H4 (cell line): ENCODE data around the gene NDRG4. TPM values are rescaled to one million over a fixed set of nuclear protein-coding genes. Genes with fewer than 3 reads are reported as not detected.

Experiments used
- DNase-seq: peaks from one replicate; pipeline ENCODE4 v3.0.0-alpha.2; 2015; ENCODE audit warnings: low spot score
- total RNA-seq: library from RNA; depleted of rRNA; stranded (reverse); fragments of >200 nt; shearing (Covaris generic); gene quantifications from 2 replicates; pipeline ENCODE4 v1.2.3, GENCODE V29; 2014

NDRG4 gene
- total RNA-seq, 1 experiment from 2014 or later, result 30.0 TPM

DNA sequence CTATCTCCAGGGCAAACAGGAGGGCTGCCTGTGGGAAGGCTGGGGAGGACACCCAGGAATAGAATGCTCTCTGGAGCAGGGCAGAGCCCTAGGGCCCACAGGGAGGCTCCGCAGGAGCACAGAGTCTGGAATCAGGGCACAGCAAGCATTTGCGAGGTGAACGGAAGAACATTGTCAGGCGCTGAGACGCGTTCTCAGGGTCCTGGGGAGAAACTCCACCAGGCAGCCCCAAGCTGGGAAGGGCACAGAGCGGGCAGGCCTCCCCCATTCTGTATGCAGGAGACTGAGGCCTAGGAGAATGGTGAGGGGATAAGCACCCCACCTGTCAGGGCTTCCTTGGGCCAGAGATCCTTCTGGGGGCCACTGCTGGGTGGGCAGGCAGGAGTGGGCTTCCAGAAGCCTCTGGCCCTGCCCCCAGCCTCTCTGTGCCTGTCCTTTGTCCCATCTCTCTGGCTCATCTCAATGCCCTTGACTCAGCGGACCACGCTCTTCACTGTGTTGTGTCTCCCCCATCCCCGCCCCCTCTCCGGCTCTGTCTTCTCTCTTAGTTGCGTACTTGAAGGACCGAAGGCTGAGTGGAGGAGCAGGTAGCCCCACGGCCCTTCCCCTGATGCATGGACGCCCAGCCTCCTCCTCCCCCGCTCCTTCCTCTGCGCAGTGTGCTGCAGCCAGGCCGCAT is 10.3 kb downstream of the NDRG4 start:
- no peak for DNase-seq

DNA sequence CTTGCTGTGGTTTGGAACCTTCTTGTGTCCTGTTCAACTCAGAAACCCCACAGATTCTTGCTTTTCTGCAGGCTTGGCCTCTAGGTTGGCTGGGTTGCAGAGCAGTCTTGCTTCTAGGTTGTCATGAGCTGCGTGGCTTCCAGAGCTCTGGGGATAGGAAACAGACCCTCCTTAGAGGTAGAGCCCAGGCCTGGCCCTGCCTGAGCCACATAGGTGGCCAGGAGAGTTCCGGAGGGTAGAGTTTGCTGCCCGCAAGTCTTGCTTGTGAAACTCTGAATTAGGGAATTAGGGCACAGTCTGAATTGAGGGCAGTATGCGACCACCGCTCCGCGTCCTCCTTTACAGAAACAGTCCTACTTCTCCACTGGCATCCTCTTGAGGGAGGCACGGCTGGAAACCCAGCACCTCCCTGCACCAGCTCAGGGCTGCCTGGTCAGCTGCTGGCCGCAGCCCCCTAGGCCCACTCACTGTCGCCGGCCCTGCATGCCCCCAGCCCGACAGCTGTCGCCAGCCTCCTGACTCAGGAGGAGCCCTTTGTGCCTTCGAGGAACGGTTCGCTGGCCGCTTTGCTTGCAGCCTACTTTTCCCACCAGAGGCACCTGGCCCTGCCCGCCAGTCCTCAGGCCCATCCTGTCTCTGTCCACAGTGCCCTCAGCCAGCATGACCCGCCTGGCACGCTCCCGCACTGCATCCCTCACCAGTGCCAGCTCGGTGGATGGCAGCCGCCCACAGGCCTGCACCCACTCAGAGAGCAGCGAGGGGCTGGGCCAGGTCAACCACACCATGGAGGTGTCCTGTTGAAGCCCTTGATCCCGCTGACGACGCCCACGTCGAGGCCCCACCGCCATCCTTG is 11.1 kb downstream of the NDRG4 start:
- DNase-seq, result no peak

DNA sequence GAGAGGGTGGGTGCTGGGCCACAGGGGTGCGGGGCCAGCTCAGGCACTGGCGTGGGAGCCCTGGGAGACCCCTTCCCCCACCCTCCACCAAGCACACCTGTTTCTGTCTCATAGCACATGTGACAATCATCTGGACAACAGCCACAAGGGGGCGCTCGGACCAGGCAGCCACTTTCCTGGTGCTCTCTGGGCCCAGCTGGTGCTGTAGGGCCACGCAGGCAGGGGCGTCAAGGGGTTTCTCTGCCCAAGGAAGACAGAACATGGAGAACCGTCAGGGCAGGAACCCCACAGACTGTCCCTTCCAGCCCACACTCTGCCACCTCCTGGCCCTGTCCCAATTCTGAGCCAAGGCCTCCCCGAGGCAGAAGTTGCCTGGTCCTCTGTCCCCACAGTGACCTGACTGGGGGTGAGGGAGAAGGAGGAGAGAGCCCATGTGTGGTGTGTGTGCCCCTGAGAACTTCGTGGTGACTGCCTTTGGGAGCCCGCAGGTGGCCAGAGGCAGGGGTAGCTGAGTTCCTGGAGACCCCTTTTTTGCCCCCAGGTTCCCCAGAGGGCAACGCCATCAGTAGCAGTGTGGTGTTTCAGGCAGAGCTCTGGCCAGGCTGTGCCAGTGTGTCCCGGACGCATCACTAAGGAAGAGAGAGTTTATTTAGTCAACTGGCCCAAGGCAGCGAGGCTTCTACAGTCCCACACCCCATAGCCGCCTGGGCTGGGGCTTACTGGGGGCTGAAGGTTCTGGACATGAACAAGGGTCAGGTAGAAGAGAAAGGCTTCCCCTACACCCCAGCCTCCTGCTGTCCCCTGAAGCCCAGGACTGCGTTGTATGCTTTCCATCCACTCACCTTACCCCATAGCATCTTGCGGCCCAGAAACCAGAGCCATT is 12.2 kb downstream of the NDRG4 start:
- peak; percentile 47 for DNase-seq

DNA sequence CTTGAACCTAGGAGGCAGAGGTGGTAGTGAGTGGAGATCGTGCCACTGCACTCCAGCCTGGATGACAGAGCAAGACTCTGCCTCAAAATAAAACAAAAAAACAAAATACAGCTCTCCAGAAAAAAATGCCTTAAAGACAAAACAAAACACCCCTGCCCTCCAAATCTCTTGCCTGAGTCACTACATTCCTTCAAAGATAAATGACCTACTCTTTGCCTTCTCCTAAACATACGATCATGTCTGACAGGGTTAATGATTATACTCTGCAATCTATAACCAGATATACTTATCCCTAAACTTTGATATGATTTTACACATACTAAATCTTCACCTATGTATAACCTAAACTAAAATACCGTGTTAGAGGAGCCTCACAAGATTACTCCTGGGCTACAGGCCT is 13.9 kb downstream of the NDRG4 start:
- DNase-seq, result no peak

DNA sequence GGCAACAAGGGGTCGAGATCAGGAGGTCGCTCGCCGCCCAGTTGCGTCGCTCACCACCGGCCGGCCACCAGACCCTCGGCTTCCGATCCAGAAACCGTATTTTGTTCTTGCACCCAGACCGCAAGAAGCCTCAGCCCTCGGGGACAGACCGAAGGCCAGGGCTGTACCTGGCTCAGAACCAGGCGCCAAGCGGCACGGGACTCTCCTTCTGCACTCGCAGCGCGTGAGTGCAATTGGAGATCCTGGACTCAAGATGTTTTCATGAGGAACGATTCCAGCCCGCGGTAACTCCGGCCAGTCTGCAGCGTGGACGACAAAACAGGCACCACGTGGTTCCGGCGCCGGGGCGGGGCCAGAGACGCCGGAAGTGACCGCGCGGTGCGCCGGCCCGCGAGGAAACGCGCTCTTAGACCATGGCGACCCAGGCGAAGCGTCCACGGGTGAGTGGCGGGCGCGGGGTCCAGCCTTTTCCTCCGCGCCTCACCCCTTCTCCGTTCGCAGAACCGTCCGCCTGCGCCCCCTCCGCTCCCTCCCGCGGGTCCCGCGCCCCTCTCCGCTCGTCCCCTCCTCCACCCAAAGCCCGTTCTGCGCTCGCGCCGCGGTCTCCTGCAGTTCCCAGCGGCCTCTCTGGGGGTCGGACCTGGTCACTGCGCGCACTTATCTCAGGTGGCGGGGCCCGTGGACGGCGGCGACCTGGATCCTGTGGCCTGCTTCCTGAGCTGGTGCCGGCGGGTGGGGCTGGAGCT is 15.4 kb downstream of the NDRG4 start, which contains the start of gene SETD6:
SETD6 (plus strand) TSS at position 393 of the 746 bp plus-strand sequence; CDS start at position 414, 21 bp downstream.
- DNase-seq, result peak; percentile 76

DNA sequence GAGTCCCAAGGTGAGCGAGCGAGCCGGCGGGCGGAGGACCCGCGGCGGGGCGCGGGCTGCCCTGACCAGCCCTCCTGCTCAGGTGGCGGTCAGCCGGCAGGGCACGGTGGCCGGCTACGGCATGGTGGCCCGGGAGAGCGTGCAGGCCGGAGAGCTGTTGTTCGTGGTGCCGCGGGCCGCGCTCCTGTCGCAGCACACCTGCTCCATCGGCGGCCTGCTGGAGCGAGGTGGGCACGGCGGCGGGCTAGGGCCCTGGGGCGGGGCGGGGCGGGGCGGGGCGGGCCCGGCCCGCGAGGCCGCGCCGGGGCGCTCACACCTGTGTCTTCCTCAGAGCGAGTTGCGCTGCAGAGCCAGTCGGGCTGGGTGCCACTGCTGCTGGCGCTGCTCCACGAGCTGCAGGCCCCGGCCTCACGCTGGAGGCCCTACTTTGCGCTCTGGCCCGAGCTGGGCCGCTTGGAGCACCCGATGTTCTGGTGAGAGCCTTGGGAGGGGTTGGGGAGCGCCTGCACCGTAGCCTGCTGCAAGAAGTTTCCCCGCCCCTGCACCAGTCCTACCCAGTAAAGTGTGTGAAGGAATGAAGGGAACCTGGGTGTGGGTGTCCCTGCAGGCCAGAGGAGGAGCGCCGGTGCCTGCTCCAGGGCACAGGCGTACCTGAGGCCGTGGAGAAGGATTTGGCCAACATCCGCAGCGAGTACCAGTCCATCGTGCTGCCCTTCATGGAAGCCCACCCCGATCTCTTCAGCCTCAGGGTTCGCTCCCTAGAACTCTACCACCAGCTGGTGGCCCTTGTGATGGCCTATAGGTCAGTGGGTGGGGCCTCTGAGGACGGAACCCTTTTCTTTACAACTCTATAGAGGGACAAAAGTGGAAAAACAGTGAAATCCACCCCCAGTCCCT is 16.2 kb downstream of the NDRG4 start:
- DNase-seq, result no peak

DNA sequence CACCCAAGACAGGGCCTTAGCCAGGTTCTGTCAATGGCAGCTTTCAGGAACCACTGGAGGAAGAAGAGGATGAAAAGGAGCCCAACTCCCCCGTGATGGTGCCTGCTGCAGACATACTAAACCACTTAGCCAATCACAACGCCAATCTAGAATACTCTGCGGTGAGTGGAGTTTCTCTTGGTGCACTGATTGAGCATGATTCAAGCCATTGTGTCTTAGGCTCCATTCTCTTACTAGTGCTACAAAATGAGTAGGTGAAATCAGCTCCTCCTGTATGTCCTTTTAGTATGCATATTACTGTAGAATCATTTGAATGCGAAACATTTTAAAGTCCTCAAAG is 16.8 kb downstream of the NDRG4 start:
- DNase-seq, result no peak

DNA sequence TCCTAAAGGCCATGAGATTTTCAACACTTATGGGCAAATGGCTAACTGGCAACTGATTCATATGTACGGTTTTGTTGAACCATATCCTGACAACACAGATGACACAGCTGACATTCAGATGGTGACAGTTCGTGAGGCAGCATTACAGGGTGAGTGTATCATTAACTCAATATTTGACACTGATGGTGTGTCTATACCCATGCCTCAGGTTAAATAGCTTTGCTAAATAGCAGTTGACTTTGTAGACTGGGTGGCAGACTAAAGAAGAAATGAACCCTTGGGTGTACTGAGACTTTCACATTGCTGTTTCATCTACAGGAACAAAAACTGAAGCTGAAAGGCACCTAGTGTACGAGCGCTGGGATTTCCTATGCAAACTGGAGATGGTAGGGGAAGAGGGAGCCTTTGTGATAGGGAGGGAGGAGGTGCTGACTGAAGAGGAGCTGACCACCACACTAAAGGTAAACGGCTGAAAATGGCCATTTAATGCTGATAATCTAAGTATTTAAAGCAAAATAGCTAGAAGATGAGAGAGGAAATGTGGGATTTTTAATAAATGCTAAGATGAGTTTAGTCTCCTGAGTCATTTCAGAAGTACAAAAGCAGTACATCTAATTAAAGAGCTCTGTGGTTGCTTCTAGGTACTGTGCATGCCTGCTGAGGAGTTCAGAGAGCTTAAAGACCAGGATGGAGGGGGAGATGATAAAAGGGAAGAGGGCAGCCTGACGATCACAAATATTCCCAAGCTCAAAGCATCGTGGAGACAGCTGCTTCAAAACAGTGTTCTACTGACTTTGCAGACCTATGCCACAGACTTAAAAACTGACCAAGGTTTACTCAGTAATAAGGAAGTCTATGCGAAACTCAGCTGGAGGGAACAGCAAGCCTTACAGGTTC is 18.4 kb downstream of the NDRG4 start:
- no peak for DNase-seq

DNA sequence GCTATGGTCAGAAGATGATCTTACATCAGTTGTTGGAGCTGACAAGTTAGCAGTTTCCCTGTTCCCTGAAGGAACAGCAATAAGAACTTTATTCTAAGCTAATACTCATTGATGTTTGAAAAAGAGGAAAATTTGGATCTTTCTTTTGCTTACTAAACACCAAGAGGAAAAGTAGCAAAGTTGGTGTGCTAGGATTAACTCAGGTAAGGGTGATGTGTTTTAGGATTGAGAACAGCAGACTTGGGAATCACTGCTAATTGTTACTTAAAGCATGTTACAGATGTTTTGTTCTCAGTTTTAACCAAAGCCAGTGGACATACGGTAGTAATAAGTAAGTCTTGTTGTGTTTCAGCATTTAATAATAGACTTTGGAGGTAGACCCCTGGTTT is 19.0 kb downstream of the NDRG4 start:
- no peak for DNase-seq

DNA sequence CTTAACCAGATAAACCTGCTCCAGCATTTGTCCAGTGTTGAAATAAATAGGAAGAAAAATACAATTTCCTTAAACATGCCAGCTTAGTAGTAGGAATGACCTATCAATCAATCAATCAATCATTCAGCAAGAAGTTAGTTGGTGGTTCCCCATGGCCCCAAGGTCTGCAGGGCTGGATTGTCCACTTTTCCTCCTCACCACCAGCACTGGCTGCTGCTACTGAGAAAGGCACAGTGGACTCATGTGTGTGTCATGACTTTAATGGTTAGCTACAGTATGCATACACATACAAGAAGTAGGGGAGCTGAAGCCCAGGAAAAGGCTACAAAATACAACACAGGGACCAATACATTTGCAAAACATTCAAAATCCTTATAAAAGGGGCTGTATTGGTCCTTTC is 19.8 kb downstream of the NDRG4 start:
- DNase-seq, result no peak

DNA sequence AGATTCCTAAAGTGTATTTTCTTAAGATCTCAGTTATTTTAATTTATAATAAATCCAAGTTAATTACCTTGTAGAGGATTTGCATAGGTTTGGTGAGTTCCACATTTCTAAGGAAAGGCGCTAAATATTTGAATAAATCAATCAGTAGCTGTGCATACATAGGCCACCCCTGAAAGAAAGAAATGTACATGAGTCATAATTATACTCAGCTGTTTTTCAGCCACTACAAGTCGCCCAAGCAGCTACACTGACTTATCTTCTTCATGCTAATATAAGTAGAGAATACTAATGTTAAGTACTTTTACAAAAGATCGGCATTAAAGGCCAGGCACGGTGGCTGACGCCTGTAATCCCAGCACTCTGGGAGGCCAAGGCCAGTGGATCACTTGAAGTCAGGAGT is 30.2 kb downstream of the NDRG4 start:
- DNase-seq, result no peak

DNA sequence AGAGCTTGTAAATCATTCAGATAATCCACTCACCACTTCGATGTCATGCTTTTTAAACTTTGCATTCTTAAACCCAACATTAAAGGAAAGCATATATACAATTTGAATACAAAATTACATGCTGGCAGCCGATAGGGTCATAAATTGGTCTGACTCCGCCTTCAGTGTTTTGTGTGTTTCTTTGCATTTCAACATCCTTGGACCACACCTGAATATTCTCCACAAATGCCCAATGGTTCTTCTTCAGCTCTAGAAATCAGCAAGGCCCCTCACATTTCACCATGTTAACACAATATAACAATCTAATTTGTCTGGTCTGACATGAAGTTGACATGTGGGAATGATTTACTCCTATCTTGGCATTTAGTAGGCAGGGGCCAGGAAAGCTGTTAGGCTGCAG is 32.5 kb downstream of the NDRG4 start:
- DNase-seq, result no peak

DNA sequence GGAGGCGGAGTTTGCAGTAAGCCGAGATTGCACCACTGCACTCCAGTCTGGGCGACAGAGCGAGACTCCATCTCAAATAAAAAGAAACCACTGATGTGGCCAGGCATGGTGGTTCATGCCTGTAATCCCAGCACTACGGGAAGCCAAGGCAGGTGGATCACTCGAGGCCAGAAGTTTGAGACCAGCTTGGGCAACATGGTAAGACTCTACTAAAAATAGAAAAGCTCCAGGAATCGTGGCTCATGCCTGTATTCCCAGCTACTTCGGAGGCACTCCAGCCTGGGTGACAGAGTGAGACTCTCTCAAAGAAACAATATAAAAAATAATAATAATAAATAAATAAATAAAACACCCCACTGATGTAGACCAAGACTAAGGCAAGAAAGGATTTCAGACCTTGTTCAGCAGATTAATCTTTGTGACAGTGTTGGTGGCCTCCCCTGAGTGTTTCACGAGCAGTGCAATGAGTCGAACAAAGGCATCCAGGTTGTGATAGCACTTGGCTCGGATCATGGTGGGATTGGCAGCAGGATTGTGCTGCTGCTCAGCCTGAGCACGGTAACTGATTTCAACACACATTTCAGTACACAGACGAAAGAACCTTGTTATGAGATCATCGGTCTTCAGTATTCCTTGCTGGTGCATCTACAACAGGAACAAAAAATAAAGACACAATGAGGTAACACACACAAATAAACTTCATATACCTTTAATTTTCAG is 34.0 kb downstream of the NDRG4 start:
- DNase-seq, result no peak

DNA sequence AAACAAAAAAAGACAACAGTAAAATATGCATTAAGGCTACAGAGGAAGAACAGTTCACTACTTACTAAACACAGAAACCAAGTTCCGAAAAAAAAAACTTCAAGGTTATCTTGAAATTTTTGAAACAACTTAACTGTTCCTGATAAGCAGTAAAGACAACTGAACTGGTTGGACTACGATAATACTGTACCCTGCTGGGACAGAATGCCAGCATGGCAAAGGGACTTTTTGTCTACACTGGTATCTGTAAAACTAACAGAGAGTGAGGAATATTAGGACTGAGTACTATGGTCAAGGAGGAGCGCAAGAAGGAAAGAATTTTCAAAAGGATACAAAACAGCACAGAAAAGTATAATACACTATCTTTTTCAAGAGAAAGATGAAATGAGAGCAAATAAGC is 35.2 kb downstream of the NDRG4 start:
- DNase-seq, result no peak

DNA sequence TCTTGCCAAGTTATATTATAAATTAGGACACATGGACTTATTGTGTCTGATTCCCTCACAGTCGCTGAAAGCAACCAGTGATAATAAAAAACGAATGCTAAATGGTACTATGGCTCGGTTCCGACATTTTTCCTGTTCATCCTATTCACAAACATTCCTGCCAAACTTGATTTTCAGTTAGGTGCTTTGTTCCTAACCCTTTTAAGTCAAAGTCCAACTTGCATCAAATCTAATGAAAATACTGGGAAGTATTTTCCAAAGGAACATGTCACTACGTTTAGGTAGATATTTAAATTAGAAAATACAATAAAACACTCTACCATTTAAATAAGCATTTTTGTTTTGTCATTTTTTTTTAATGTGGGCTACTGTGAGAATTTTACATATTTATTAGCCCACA is 36.3 kb downstream of the NDRG4 start:
- no peak for DNase-seq

DNA sequence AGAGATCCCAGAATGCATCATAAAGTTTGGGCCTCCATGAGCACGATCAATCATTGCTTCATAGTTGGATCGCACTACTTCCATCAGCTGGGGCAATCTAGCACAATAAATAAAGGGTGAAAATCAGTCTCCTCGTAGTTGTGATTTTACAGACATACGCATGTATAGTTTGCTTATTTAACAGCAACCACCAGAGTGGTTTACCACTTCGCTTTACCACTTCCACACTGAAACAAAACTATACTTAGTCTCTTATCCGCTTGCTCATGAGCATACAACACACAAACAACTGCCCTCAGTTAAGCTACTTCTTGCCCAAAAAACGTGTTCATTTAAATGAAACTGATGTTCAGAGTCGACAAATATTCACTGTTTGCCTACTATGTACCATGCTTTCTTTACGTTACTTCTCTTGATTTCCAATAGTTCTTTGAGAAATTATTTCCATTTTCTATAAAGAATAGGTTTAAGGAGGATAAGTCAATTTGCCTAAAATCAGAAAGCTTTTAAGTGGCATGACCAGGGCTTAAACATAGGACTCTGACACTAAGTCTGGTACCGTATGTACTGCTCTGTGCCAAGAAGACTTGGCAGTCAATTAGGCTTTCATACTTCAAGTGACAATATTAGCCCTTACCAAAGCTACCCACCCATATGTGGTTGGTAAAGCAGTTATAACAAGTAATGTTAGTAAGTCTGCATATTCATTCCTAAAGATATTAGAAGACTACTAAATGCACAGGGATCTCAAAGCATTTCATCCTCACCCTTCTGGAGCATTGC is 37.4 kb downstream of the NDRG4 start:
- DNase-seq, result no peak

DNA sequence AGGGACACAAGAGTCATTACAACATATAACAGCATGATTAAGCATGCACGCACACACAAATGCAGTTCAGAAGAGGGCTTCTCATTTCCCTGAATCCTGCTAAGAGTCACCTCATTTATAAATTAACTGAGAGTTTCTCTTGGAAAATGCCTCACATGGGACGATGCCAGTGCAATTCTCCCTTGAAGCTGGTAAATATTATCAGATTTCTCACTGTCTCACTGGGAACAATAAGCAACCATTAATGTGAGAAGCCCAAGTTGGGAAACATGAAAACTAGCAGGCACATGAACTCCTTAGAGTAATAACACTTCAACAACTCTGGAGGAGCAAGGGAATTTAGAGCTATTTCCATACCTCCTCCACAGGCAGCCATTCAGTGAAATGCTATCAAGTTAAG is 41.8 kb downstream of the NDRG4 start:
- no peak for DNase-seq

DNA sequence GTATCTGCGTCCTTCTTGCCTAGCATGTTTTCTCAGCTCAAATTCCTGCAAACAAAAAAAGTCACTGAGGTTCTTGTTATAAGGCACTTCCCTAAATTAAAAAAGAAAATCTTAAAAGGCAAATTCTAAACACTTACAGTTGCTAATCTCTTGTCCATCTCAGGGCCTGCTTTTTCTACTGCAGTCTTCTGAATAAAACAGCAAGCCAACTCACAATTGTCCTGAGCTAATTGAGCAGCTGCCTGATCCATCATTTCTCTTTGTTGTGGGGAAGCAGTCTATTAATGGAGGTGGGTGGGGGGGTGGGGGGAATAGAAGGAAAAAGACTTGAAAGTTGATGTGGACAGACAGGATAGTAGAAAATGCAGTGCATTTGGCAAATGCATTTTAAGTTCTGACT is 42.3 kb downstream of the NDRG4 start:
- no peak for DNase-seq
